NCI-H2029 (cell line): ENCODE results near the gene RHNO1.
A peak's percentile ranks its signal among the peaks of the same experiment; 100 is the strongest.

ENCODE experiments used
- DNase-seq: peaks from one replicate; lab custom pipeline; 2025; lab: John Stamatoyannopoulos, UW

Gene RHNO1

GRCh38 chr12:2902272-2902880, 25.4 kb downstream of the RHNO1 start:
- DNase-seq: peak; percentile 82

GRCh38 chr12:2904260-2904659, 27.2 kb downstream of the RHNO1 start:
- peak; percentile 52 for DNase-seq

GRCh38 chr12:2912216-2912575, 35.2 kb downstream of the RHNO1 start:
- no peak for DNase-seq

- no peak for DNase-seq
These were observed 42.2 kb downstream of the RHNO1 start for GRCh38 chr12:2919249-2919648.

GRCh38 chr12:2922329-2922728, 45.3 kb downstream of the RHNO1 start:
- DNase-seq: no peak

GRCh38 chr12:2923057-2923456, 46.0 kb downstream of the RHNO1 start:
- DNase-seq: no peak

GRCh38 chr12:2924019-2924418, 47.0 kb downstream of the RHNO1 start:
- DNase-seq: no peak

- no peak for DNase-seq
These were observed 48.4 kb downstream of the RHNO1 start for GRCh38 chr12:2925322-2925995.

- DNase-seq: no peak
These were observed 53.8 kb downstream of the RHNO1 start for GRCh38 chr12:2930865-2931264.

- DNase-seq: no peak
These were observed 56.6 kb downstream of the RHNO1 start for GRCh38 chr12:2933586-2933985.

GRCh38 chr12:2934371-2934770, 57.3 kb downstream of the RHNO1 start:
- DNase-seq: no peak

GRCh38 chr12:2936301-2936700, 59.3 kb downstream of the RHNO1 start:
- no peak for DNase-seq

GRCh38 chr12:2937500-2937899, 60.5 kb downstream of the RHNO1 start:
- no peak for DNase-seq
